Bone marrow (tissue), 2 donors: ENCODE results near the gene ZNF174.
A peak's percentile ranks its signal among the peaks of the same experiment; 100 is the strongest.

Experiments used
- DNase-seq, 2 donors: peaks; one replicate each; lab custom pipeline; 2025; lab: John Stamatoyannopoulos, UW

The ZNF174 gene

GRCh38 chr16:3400779-3401688 is at the start of gene ZNF174, which contains the start of gene ZSCAN32:
Gene ZNF174 (plus strand): TSS chr16:3401215. CDS start chr16:3402005, 790 bp downstream.
Gene ZSCAN32 (minus strand): TSS chr16:3401004. CDS start chr16:3397557, 3,447 bp downstream.
- peak; percentile 89 to 98 for DNase-seq

GRCh38 chr16:3355589-3355988 is 45.4 kb upstream of the ZNF174 start, which contains the start of gene OR2C1:
Gene OR2C1 (plus strand): TSS chr16:3355889. CDS start chr16:3355941, 52 bp downstream.
- DNase-seq, result no peak

GRCh38 chr16:3356118-3356517 is 44.9 kb upstream of the ZNF174 start:
- no peak for DNase-seq

GRCh38 chr16:3358871-3359270 is 42.1 kb upstream of the ZNF174 start:
- DNase-seq, result no peak

- DNase-seq, result no peak
Observed at GRCh38 chr16:3362931-3363330, 38.1 kb upstream of the ZNF174 start.

GRCh38 chr16:3363793-3364192 is 37.2 kb upstream of the ZNF174 start:
- DNase-seq, result no peak

GRCh38 chr16:3364774-3365427 is 36.1 kb upstream of the ZNF174 start:
- DNase-seq, result peak; percentile 23 to 72

- DNase-seq, result no peak
Observed at GRCh38 chr16:3369073-3369472, 31.9 kb upstream of the ZNF174 start.

GRCh38 chr16:3375680-3376079 is 25.3 kb upstream of the ZNF174 start:
- DNase-seq, result no peak

GRCh38 chr16:3377917-3378316 is 23.1 kb upstream of the ZNF174 start:
- DNase-seq, result no peak

- DNase-seq, result no peak
Observed at GRCh38 chr16:3383045-3383448, 18.0 kb upstream of the ZNF174 start.

GRCh38 chr16:3388325-3388724 is 12.7 kb upstream of the ZNF174 start:
- DNase-seq, result no peak

- DNase-seq, result no peak
Observed at GRCh38 chr16:3389663-3390338, 11.2 kb upstream of the ZNF174 start.

- DNase-seq, result no peak
Observed at GRCh38 chr16:3400446-3400778, 603 bp upstream of the ZNF174 start.

- DNase-seq, result no peak
Observed at GRCh38 chr16:3401719-3402397, 843 bp downstream of the ZNF174 start.

GRCh38 chr16:3408561-3409197 is 7.7 kb downstream of the ZNF174 start:
- DNase-seq, result no peak

- no peak for DNase-seq
Observed at GRCh38 chr16:3413730-3414379, 12.8 kb downstream of the ZNF174 start.

GRCh38 chr16:3431779-3432219 is 30.8 kb downstream of the ZNF174 start:
- DNase-seq, result peak in 1 of 2 donors; percentile 7

- DNase-seq, result no peak
Observed at GRCh38 chr16:3434373-3434772, 33.4 kb downstream of the ZNF174 start.

- no peak for DNase-seq
Observed at GRCh38 chr16:3439637-3440036, 38.6 kb downstream of the ZNF174 start.
